WERI-Rb-1 (cell line): Measurements from ENCODE around the gene SLC13A3.

ENCODE experiments used
- DNase-seq: peaks from one replicate; pipeline ENCODE4 v3.0.0-alpha.2; 2020
- H3K27ac ChIP-seq: fragments of 250-450 bp; sonication (Bioruptor Pico); 2 replicates; pipeline ENCODE4 v1.5.1; 2020; ENCODE audit warnings: mild to moderate bottlenecking, moderate library complexity
- H3K27me3 ChIP-seq: fragments of 250-450 bp; sonication (Bioruptor Pico); 2 replicates; pipeline ENCODE4 v1.5.1; 2021; ENCODE audit warnings: mild to moderate bottlenecking, low read depth, moderate library complexity; ENCODE audit not compliant: insufficient read depth, severe bottlenecking
- H3K36me3 ChIP-seq: fragments of 250-450 bp; sonication (Bioruptor Pico); 2 replicates; pipeline ENCODE4 v1.5.1; 2020; ENCODE audit warnings: mild to moderate bottlenecking, moderate library complexity
- H3K4me3 ChIP-seq: 2 replicates; pipeline ENCODE4 v1.5.1; 2011; ENCODE audit warnings: low read depth, mild to moderate bottlenecking, control low read depth, low read length
- H3K9me3 ChIP-seq: fragments of 250-450 bp; sonication (Bioruptor Pico); 2 replicates; pipeline ENCODE4 v1.5.1; 2021; ENCODE audit warnings: mild to moderate bottlenecking, moderate library complexity; ENCODE audit not compliant: severe bottlenecking
- TF ChIP-seq, protein P1 (sequence below): IDR thresholded peaks from 2 replicates; pipeline ENCODE4 v1.5.1; 2011; ENCODE audit warnings: low read depth, mild to moderate bottlenecking, control low read depth, inconsistent platforms, low read length

Gene SLC13A3

DNA sequence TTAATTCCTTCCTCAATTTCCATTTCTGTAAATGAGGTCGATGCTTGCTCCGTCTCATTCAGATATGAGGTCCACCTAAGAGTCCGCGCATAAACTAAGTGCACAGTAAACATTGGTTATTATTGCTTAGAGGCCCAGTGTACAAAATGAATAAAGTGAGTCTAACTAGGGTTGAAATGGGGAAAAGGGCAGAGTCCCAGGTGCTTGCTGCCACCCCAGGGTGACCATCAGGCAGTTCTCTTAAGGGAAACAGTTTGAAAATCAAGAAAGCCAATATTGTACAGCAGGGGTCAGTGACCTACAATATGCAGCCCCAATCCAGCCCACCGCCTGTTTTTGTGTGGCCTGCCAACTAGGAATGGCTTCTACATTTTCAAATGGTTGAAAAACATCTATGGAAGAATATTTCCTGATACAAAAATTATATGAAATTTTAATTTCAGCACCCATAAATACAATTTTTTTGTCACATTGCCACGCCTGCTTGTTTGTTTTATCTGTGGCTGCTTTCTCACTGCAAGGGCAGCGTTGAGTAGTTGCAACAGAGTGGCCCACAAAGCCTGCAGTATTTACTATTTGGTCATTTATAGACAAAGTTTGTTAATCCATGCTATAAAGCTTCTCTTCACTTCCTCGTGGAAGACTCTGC is 43.3 kb downstream of the SLC13A3 start:
- no peak overlapping the region for H3K27ac ChIP-seq
- no peak overlapping the region for H3K4me3 ChIP-seq
- no peaks in the 10 kb centered on the region for H3K36me3 ChIP-seq
- no peaks in the 10 kb centered on the region for H3K27me3 ChIP-seq
- TF ChIP-seq, protein P1, sequence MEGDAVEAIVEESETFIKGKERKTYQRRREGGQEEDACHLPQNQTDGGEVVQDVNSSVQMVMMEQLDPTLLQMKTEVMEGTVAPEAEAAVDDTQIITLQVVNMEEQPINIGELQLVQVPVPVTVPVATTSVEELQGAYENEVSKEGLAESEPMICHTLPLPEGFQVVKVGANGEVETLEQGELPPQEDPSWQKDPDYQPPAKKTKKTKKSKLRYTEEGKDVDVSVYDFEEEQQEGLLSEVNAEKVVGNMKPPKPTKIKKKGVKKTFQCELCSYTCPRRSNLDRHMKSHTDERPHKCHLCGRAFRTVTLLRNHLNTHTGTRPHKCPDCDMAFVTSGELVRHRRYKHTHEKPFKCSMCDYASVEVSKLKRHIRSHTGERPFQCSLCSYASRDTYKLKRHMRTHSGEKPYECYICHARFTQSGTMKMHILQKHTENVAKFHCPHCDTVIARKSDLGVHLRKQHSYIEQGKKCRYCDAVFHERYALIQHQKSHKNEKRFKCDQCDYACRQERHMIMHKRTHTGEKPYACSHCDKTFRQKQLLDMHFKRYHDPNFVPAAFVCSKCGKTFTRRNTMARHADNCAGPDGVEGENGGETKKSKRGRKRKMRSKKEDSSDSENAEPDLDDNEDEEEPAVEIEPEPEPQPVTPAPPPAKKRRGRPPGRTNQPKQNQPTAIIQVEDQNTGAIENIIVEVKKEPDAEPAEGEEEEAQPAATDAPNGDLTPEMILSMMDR: no peak
- DNase-seq: no peak
- H3K9me3 ChIP-seq: no peaks in the 10 kb centered on the region

DNA sequence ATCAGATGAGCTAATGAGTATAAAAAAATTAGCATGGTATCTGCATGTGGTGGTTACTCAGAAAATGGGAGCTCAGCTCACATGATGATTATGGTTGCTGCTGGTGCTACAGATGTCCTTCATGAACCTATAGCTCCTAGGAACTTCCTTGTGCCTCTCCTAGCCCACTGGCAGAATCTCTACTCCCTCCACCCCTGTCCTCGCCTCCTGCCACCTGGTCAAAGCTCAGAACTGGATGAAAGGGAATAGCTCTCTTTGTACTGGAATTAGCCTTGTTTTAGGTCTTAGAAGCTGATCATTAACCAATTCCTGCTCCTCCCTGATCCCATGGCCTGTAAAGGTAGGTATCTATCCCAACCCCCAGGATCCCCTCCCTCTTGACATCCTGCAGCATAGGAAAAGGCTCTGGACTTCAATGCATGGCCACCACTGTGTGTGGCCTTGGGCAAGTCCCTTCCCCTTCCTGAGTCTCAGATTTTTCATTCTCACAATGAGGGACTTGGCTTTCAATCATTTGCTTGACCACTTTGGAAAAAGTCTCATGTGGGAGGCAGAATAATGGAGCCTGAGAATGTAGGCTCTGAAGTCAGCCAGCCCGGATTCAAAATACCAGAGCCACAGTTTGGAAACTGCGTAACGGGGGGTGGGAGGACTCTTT is 43.9 kb downstream of the SLC13A3 start:
- no peak for DNase-seq
- Histone ChIP-seq H3K4me3 (no peak overlapping the region), H3K27ac (no peak overlapping the region), H3K36me3 (no peaks in the 10 kb centered on the region), H3K9me3 (no peaks in the 10 kb centered on the region), H3K27me3 (no peaks in the 10 kb centered on the region)
- TF ChIP-seq, protein P1: no peak

DNA sequence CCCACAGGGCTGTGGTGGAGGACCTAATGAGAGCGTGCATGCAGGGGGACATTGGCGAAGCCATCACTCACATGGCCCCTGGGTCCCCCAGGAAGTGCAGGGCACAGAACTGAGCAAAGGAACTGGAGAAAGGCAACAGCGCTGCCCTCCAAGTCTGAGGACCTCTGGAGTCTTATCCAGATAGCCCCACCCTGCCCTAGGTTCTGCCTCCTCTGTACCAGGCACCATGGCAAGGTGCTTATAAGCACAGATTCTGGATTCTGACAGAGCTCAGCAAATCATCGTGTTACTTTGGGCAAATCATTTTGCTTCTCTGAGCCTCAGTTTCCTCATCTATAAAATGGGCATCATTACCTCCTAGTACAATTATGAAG is 44.5 kb downstream of the SLC13A3 start:
- no peak for DNase-seq
- TF ChIP-seq, protein P1: no peak
- Histone ChIP-seq H3K9me3 (no peaks in the 10 kb centered on the region), H3K4me3 (no peak overlapping the region), H3K27ac (no peak overlapping the region), H3K36me3 (no peaks in the 10 kb centered on the region), H3K27me3 (no peaks in the 10 kb centered on the region)

DNA sequence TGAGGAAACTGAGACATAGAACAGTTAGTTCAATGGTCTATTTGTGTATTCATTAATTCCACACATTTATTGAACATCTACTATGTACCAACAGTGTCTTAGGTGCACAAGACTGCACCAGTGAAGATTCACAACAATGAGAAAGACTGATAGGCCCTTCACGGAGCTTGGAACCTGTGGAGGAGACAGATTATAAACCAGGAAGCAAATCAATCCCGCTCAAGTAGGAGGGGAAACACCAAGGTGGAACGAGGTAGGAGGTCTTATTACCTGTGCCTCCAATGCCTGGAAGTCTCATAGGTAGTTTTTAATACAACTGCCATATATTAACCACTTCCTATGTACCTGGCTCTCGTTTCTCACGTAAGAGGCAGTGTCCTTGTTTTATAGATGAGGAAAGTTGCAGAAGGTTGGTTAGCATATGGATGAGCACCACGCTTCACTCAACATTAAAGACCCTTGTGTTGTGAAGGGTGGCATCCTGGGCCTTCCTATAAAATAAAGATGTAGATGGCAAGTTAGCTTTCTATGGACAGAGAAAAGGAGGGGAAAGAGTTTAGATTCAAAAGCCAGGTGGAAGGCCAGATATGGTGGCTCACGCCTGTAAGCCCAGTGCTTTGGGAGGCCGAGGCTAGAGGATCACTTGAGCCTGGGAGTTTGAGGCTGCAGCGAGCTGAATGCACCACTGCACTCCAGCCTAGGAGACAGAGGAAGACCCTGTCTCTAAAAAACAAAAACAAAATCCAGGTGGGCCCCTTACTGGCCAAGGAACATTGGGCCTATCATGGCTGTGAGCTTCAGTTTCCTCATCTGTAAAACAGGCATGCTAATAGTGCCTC is 45.1 kb downstream of the SLC13A3 start:
- TF ChIP-seq, protein P1: no peak
- no peak overlapping the region for H3K27ac ChIP-seq
- no peak overlapping the region for H3K4me3 ChIP-seq
- H3K36me3 ChIP-seq: no peaks in the 10 kb centered on the region
- DNase-seq: no peak
- H3K27me3 ChIP-seq: no peaks in the 10 kb centered on the region
- no peaks in the 10 kb centered on the region for H3K9me3 ChIP-seq

DNA sequence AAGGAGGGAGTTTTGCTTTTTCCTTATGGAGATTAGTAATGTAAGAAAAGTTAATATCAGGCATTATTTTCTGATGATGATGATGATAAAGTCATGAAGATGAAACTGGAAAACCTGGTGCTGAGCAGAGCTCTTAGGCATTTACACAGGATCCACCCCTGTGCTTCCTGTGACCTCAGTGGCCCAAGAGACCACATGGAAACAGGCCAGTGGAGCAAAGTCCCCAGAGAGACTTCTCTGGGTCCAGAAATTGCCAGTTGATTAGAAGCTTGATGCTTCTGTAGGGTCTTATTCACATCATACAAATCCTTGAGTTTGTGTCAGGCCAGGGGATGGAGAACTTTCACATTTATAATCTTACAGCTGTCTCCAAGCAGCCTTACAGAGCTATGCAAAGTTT is 46.1 kb downstream of the SLC13A3 start:
- no peak overlapping the region for H3K4me3 ChIP-seq
- TF ChIP-seq, protein P1: no peak
- no peaks in the 10 kb centered on the region for H3K36me3 ChIP-seq
- H3K27ac ChIP-seq: no peak overlapping the region
- no peaks in the 10 kb centered on the region for H3K9me3 ChIP-seq
- H3K27me3 ChIP-seq: no peaks in the 10 kb centered on the region
- DNase-seq: no peak
